Liver (tissue), 3 donors: ENCODE measurements around the gene DDX39A.

Source experiments
- CTCF ChIP-seq: fragments of 150-350 bp; IDR thresholded peaks from 2 replicates; pipeline ENCODE4 v1.5.1; 2017; ENCODE audit warnings: improper control_type of control experiment, low read depth, low read length; ENCODE audit not compliant: missing input control
- FOXA1 ChIP-seq: IDR thresholded peaks from 2 replicates; pipeline ENCODE4 v1.6.1; 2016; ENCODE audit warnings: antibody characterized with exemption
- MAX ChIP-seq: IDR thresholded peaks from 2 replicates; pipeline ENCODE4 v1.6.1; 2016; ENCODE audit warnings: antibody characterized with exemption
- RAD21 ChIP-seq, 2 donors: IDR thresholded peaks; 2 replicates each; pipeline ENCODE4 v1.6.1; 2016; ENCODE audit warnings: antibody characterized with exemption in 2 of 2, mild to moderate bottlenecking in 2 of 2
- REST ChIP-seq: IDR thresholded peaks from 2 replicates; pipeline ENCODE4 v1.6.1; 2016; ENCODE audit warnings: antibody characterized with exemption, mild to moderate bottlenecking
- SP1 ChIP-seq: IDR thresholded peaks from 2 replicates; pipeline ENCODE4 v1.6.1; 2018; ENCODE audit warnings: antibody characterized with exemption, mild to moderate bottlenecking
- YY1 ChIP-seq: IDR thresholded peaks from 2 replicates; pipeline ENCODE4 v1.6.1; 2016; ENCODE audit warnings: antibody characterized with exemption, mild to moderate bottlenecking
- TF ChIP-seq, protein P1 (sequence below): IDR thresholded peaks from 2 replicates; pipeline ENCODE4 v1.6.1; 2016; ENCODE audit warnings: antibody characterized with exemption
- donor health status: healthy.
- donor health status: healthy.

GRCh38 chr19:14408491-14409145, 10.5 kb downstream of the DDX39A start:
- TF ChIP-seq MAX (no peak), CTCF (no peak), YY1 (no peak), RAD21 (IDR thresholded peaks at IDR 0.05) (no peak), REST (no peak), FOXA1 (no peak), SP1 (no peak)
- TF ChIP-seq, protein P1, sequence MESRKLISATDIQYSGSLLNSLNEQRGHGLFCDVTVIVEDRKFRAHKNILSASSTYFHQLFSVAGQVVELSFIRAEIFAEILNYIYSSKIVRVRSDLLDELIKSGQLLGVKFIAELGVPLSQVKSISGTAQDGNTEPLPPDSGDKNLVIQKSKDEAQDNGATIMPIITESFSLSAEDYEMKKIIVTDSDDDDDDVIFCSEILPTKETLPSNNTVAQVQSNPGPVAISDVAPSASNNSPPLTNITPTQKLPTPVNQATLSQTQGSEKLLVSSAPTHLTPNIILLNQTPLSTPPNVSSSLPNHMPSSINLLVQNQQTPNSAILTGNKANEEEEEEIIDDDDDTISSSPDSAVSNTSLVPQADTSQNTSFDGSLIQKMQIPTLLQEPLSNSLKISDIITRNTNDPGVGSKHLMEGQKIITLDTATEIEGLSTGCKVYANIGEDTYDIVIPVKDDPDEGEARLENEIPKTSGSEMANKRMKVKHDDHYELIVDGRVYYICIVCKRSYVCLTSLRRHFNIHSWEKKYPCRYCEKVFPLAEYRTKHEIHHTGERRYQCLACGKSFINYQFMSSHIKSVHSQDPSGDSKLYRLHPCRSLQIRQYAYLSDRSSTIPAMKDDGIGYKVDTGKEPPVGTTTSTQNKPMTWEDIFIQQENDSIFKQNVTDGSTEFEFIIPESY, result no peak
